GM19239 (cell line): ENCODE results near the gene INO80D.

Source experiments
- DNase-seq: peaks from one replicate; pipeline ENCODE4 v3.0.0; 2011; ENCODE audit warnings: low spot score; ENCODE audit not compliant: insufficient read length
- FAIRE-seq: peaks from 2 replicates; lab custom pipeline; 2011; peaks lifted over from hg19 to GRCh38; lab: Jason Lieb, UNC

The INO80D gene

DNA sequence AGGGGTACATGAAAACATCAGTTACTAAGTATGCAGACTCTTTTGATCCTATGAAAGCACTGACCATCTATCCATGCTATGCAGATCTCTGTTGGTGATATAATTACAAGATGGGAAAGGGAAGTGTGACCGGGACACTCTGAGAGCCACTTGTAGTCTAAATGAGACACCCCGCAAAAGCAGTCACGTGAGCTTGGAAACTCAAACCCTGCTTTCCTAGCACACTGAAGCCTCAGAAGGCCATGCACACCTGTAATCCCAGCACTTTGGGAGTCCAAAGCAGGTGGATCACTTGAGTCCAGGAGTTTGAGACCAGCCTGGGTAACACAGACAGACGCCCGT lies 137.5 kb downstream of the INO80D start:
- FAIRE-seq (no peak), DNase-seq (no peak)

DNA sequence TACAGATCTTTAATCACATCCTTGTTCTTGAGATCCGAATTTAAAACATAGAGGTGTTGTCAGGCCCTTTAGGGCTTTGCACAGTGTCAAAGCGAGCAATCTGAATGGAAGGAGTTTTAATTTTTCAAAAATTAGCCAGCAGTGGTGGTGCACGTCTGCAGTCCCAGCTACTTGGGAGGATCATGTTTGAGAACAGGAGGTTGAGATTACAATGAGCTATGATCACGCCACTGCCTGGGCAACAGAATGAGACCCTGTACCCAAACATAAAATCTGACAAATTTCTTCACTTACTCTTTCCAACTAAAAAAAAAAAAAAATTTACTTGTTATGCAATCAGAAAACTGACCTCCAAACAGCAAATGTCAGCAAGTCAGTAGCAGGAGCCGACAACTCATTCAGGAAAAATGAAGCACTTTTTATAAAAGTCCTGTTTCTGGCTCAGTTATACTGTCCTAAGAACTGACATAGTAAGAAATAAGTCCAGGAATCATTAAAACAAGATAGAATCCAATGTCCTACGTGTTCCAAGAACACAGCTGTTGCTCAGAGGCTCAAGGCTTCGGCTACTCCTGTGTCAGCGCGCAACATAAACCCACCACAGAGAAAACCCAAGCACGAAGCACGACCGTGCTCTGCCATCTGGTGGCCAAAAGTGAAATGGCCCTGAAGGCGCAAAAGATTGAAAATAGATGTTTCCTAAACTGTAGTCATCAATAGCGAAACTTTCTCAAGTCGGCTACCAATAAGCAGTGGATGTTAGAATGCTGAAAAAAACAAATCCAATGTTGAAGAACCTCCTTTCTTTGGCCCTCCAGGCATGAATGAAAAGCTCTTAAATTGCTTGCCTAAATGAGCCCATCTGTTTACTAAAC lies 138.1 kb downstream of the INO80D start:
- peak; percentile 87 for FAIRE-seq
- DNase-seq, result peak; percentile 59

DNA sequence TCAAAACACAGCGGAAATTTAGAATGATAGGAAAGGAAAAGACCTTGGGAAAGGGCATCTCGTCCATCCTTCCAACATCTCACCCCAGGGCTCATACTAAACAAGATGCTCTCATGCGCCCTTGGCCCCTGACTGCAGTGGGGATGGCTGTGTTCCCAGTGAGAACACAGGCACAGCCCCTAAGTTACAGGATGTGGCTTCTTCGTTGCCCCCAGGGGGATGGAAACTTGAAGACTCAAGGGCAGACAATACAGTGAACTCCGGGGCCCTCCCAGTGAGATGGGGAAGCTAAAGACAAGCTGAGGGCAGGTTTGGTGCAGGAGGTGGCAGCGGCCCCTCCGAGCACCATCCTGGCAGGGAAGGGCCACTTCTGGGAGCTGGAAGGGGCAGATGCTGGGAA lies 139.7 kb downstream of the INO80D start:
- no peak for DNase-seq
- no peak for FAIRE-seq
